Pancreas (tissue), 10 donors: ENCODE data around the gene OLFM1. TPM values are rescaled to one million over a fixed set of nuclear protein-coding genes. Genes with fewer than 3 reads are reported as not detected.

Experiments used
- ATAC-seq, 4 donors: fragments of 200-7000 bp; cut with Tn5 transposase; one replicate each; pipeline versions ENCODE4 v1.8.0 to v1.9.1; 2020; ENCODE audit warnings: mild to moderate bottlenecking in 4 of 4, moderate library complexity in 4 of 4
- DNase-seq, 6 donors: peaks; one replicate each; pipeline ENCODE4 v3.0.0-alpha.2; 2020
- FAIRE-seq: peaks from 2 replicates; lab custom pipeline; 2012; peaks lifted over from hg19 to GRCh38; lab: Jason Lieb, UNC
- H3K27ac ChIP-seq, 4 donors: fragments of 200-600 bp; sonication (generic); 1 replicate in 3 of 4; 2 replicates in 1 of 4; pipeline versions ENCODE4 v1.5.0 to v1.8.0; 2020
- H3K27me3 ChIP-seq, 4 donors: fragments of 200-600 bp; one replicate each; pipeline ENCODE4 v1.8.0; 2021
- H3K36me3 ChIP-seq, 3 donors: fragments of 200-600 bp; sonication (generic) in 1 of 3; one replicate each; pipeline versions ENCODE4 v1.5.0 to v1.8.0; 2020 to 2021
- H3K4me1 ChIP-seq, 3 donors: fragments of 200-600 bp; one replicate each; pipeline ENCODE4 v1.8.0; 2021
- H3K4me3 ChIP-seq, 4 donors: fragments of 200-600 bp; sonication (generic) in 2 of 4; one replicate each; pipeline versions ENCODE4 v1.5.0 to v1.8.0; 2020 to 2021
- H3K9me3 ChIP-seq, 4 donors: fragments of 200-600 bp; one replicate each; pipeline ENCODE4 v1.8.0; 2021
- CTCF ChIP-seq, 4 donors: fragments of 200-600 bp; sonication (generic) in 3 of 4; IDR thresholded peaks; one replicate each; pipeline versions ENCODE4 v1.5.0 to v1.8.0; 2021; ENCODE audit warnings: antibody characterized with exemption in 4 of 4
- WGBS, 2 donors: extraction: QIAGEN DNeasy Blood & Tissue Kit; methylation state at CpG; one replicate each; pipeline ENCODE4 v1.1.7; 2013; 5-methylcytosine and 5-hydroxymethylcytosine counted together
- intact Hi-C, 3 donors: fragments of 100-400 bp; cut with DNase I; formaldehyde crosslinking; loops; one replicate each; pipeline versions ENCODE4 v1.11.1 to v1.14.2; 2022
- polyA plus RNA-seq, 2 donors: library from polyadenylated mRNA; stranded (reverse); fragments of 200-250 nt; gene quantifications; one replicate each; pipeline ENCODE4 v1.2.3, GENCODE V29; 2013
- total RNA-seq, 6 donors: library from RNA; stranded (reverse); fragmentation: NEBNext Ultra II Directional in 4 of 6; extraction: Animal tissue kit (Norgen Biotek cat#: 25700) in 4 of 6; gene quantifications; one replicate each; pipeline versions ENCODE4 v1.2.1 to v1.2.4, GENCODE V29; 2021 to 2023
- donor health status: healthy with polysubstance abuse.
- donor health status: DM: no; HTN: no; CAD: no; lungs with moderate emphysema.
- donor health status: DM: no; HTN: no; CAD: no.
- donor health status: control.
- donor health status: control.
- donor health status: Bipolar disorder and iron deficiency.
- donor health status: DM: yes; HTN: yes; CAD: no.
- donor health status: DM: no; HTN: no; CAD: no.
- donor health status: DM: no; HTN: no; CAD: no.
- donor health status: DM: yes; HTN: yes; CAD: no.

OLFM1 gene
- total and polyA plus RNA-seq, 8 donors: 5.9 to 14.1 (median 7.8) TPM

- no peak for TF ChIP-seq CTCF (IDR thresholded peaks at IDR 0.05)
- Histone ChIP-seq H3K27ac (no peak overlapping the region), H3K27me3 (no peaks in the 10 kb centered on the region), H3K9me3 (no peaks in the 10 kb centered on the region), H3K4me1 (no peaks in the 10 kb centered on the region), H3K4me3 (no peak overlapping the region), H3K36me3 (no peaks in the 10 kb centered on the region)
- WGBS, 2 donors: 72 to 84% methylated on average over 13 of the region's 13 CpGs
- FAIRE-seq (no peak), ATAC-seq (no peak), DNase-seq (no peak)
- intact Hi-C loops: no loop called here
Observed at GRCh38 chr9:135135171-135135928, 47.9 kb downstream of the OLFM1 start.

DNA sequence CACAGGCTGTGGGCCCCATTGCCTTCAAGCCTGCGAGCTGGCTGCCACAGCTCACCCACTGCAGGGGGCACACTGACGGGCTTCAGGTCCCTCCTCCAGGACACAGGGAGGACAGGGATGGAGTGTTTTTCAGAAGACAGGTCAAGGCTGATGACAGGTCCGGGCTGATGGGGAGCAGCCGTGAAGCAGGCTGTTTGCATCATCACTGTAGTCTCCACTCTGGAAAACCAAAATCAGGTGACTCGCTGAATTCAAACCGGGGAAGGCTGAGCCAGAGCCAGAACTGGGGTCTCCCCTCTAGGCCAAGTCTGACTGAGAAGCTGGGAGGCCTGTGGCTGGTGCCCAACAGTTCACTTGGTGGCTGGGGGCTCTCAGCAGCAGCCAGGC is 48.5 kb downstream of the OLFM1 start:
- ATAC-seq (no peak), DNase-seq (peak in 1 of 6 donors; percentile 19), FAIRE-seq (no peak)
- H3K9me3 ChIP-seq: no peaks in the 10 kb centered on the region
- WGBS, 2 donors: 59 to 78% methylated on average over 6 of the region's 6 CpGs
- TF ChIP-seq CTCF (IDR thresholded peaks at IDR 0.05): no peak
- H3K4me1 ChIP-seq: no peaks in the 10 kb centered on the region
- no peaks in the 10 kb centered on the region for H3K27me3 ChIP-seq
- no peaks in the 10 kb centered on the region for H3K36me3 ChIP-seq
- no peak overlapping the region for H3K27ac ChIP-seq
- H3K4me3 ChIP-seq: no peak overlapping the region
- intact Hi-C loops: no loop called here

- no peaks in the 10 kb centered on the region for H3K27me3 ChIP-seq
- no peak overlapping the region for H3K4me3 ChIP-seq
- no peak for TF ChIP-seq CTCF (IDR thresholded peaks at IDR 0.05)
- no peaks in the 10 kb centered on the region for H3K36me3 ChIP-seq
- H3K9me3 ChIP-seq: no peaks in the 10 kb centered on the region
- WGBS, 2 donors: 51 to 64% methylated on average over 9 of the region's 9 CpGs
- no peaks in the 10 kb centered on the region for H3K4me1 ChIP-seq
- FAIRE-seq (no peak), DNase-seq (no peak), ATAC-seq (no peak)
- H3K27ac ChIP-seq: no peak overlapping the region
- intact Hi-C loops: no loop called here
Observed at GRCh38 chr9:135136481-135136880, 49.0 kb downstream of the OLFM1 start.

- no peaks in the 10 kb centered on the region for H3K27me3 ChIP-seq
Observed at GRCh38 chr9:135136991-135137832, 49.7 kb downstream of the OLFM1 start.

More at GRCh38 chr9:135136991-135137832, 49.7 kb downstream of the OLFM1 start:
- Histone ChIP-seq H3K4me3 (no peak overlapping the region), H3K9me3 (no peaks in the 10 kb centered on the region), H3K4me1 (no peaks in the 10 kb centered on the region), H3K27ac (no peak overlapping the region), H3K36me3 (no peaks in the 10 kb centered on the region)
- no peak for TF ChIP-seq CTCF (IDR thresholded peaks at IDR 0.05)
- DNase-seq (no peak), FAIRE-seq (no peak), ATAC-seq (peak in 2 of 4 donors; percentile 42 to 52)
- intact Hi-C loops: no loop called here
- WGBS, 2 donors: 42 to 46% methylated on average over 18 of the region's 18 CpGs
